Gastrocnemius medialis (tissue), 4 donors: ENCODE results near the gene TEX19. TPM values are rescaled to one million over a fixed set of nuclear protein-coding genes. Genes with fewer than 3 reads are reported as not detected.

Experiments
- ATAC-seq, 2 donors: fragments of 150-250 bp; one replicate each; pipeline ENCODE4 v1.9.1; 2016
- DNase-seq, 2 donors: peaks; one replicate each; pipeline ENCODE4 v3.0.0-alpha.2; 2019
- H3K27ac ChIP-seq, 4 donors: fragments of 200-600 bp; sonication (generic); 1 replicate in 1 of 4; 2 replicates in 3 of 4; pipeline ENCODE4 v1.5.1; 2016 to 2018; ENCODE audit warnings: mild to moderate bottlenecking in 2 of 4, moderate library complexity in 1 of 4
- H3K27me3 ChIP-seq, 3 donors: fragments of 200-600 bp; sonication (generic) in 2 of 3; 1 replicate in 1 of 3; 2 replicates in 2 of 3; pipeline versions ENCODE4 v1.5.1 to v1.6.0; 2016 to 2019; ENCODE audit warnings: mild to moderate bottlenecking in 1 of 3, moderate library complexity in 1 of 3
- H3K36me3 ChIP-seq, 2 donors: fragments of 200-600 bp; sonication (generic) in 1 of 2; one replicate each; pipeline ENCODE4 v1.5.1; 2017 to 2018
- H3K4me1 ChIP-seq, 2 donors: fragments of 200-600 bp; sonication (generic) in 1 of 2; one replicate each; pipeline ENCODE4 v1.5.1; 2016 to 2017; ENCODE audit warnings: mild to moderate bottlenecking in 2 of 2
- H3K4me3 ChIP-seq, 4 donors: fragments of 200-600 bp; sonication (generic) in 3 of 4; 1 replicate in 1 of 4; 2 replicates in 3 of 4; pipeline ENCODE4 v1.5.1; 2016 to 2019; ENCODE audit warnings: mild to moderate bottlenecking in 2 of 4
- H3K9me3 ChIP-seq, 3 donors: fragments of 200-600 bp; sonication (generic) in 2 of 3; 1 replicate in 1 of 3; 2 replicates in 2 of 3; pipeline ENCODE4 v1.5.1; 2016 to 2019
- CTCF ChIP-seq, 5 experiments: fragments of 450-650 bp in 3 of 5; fragments of 200-600 bp in 2 of 5; sonication (generic) in 2 of 5; IDR thresholded peaks in 4 of 5; conservative IDR thresholded peaks in 1 of 5; 1 replicate in 4 of 5; 2 replicates in 1 of 5; pipeline ENCODE4 v1.5.1; 2016 to 2019; ENCODE audit warnings: antibody characterized with exemption in 5 of 5, mild to moderate bottlenecking in 3 of 5, moderate library complexity in 3 of 5
- POLR2A ChIP-seq, 2 donors: fragments of 450-650 bp; IDR thresholded peaks; one replicate each; pipeline ENCODE4 v1.6.1; 2017; ENCODE audit warnings: antibody characterized with exemption in 2 of 2, mild to moderate bottlenecking in 2 of 2, moderate library complexity in 2 of 2
- in situ Hi-C, 4 donors: fragments of 200-750 bp; cut with MboI; loops; one replicate each; pipeline versions ENCODE4 v1.15.0 to v1.8.0; 2017; ENCODE audit warnings: low sequenced_read_pairs in 4 of 4
- intact Hi-C: fragments of 100-400 bp; cut with DNase I; formaldehyde crosslinking; loops from one replicate; pipeline ENCODE4 v1.15.1; 2023; ENCODE audit warnings: low total_unique reads
- total RNA-seq, 4 donors: library from RNA; depleted of rRNA; stranded (reverse); fragments of >200 nt; gene quantifications; one replicate each; pipeline versions ENCODE4 v1.1.0 to v1.2.3, GENCODE V29; 2016

TEX19 gene
- total RNA-seq, 4 donors from 2014 or later: 0.40 TPM; not detected in 3

GRCh38 chr17:82373731-82374625 lies 14.9 kb downstream of the TEX19 start:
- Histone ChIP-seq H3K27me3 (peaks cover 47 to 62% (median 53%) of the 10 kb centered on the region in 3 donors), H3K36me3 (no peaks in the 10 kb centered on the region), H3K4me1 (peaks cover 11 to 17% of the 10 kb centered on the region in 2 donors), H3K27ac (no peak overlapping the region), H3K9me3 (no peaks in the 10 kb centered on the region), H3K4me3 (no peak overlapping the region)
- intact Hi-C loops (no loop called here), in situ Hi-C loops (loop anchor here in 1 of 4 donors (25.0 kb wide), 1 partner anchor 388 kb away; the partner anchor contains the start of gene TBCD)
- TF ChIP-seq POLR2A (IDR thresholded peaks at IDR 0.05) (no peak), CTCF (IDR thresholded peaks at IDR 0.05 in 4 of 5, conservative IDR thresholded peaks at IDR 0.05 in 1 of 5) (no peak)
- DNase-seq: no peak
- ATAC-seq: no peak

GRCh38 chr17:82374626-82375331 lies 15.7 kb downstream of the TEX19 start:
- no peak overlapping the region for H3K4me3 ChIP-seq
- H3K27ac ChIP-seq: no peak overlapping the region
- peaks cover 47 to 61% (median 56%) of the 10 kb centered on the region in 3 donors for H3K27me3 ChIP-seq
- no peaks in the 10 kb centered on the region for H3K36me3 ChIP-seq
- intact Hi-C loops: no loop called here
- in situ Hi-C loops: loop anchor here in 1 of 4 donors (25.0 kb wide), 1 partner anchor 388 kb away; the partner anchor contains the start of gene TBCD
- peaks cover 11 to 17% of the 10 kb centered on the region in 2 donors for H3K4me1 ChIP-seq
- TF ChIP-seq POLR2A (IDR thresholded peaks at IDR 0.05) (no peak), CTCF (IDR thresholded peaks at IDR 0.05 in 4 of 5, conservative IDR thresholded peaks at IDR 0.05 in 1 of 5) (no peak)
- H3K9me3 ChIP-seq: no peaks in the 10 kb centered on the region
- no peak for ATAC-seq
- DNase-seq: no peak

- H3K27me3 ChIP-seq: peaks cover 45 to 61% (median 56%) of the 10 kb centered on the region in 3 donors
- intact Hi-C loops: no loop called here
These were observed 16.5 kb downstream of the TEX19 start for GRCh38 chr17:82375359-82376041.

More at GRCh38 chr17:82375359-82376041, 16.5 kb downstream of the TEX19 start:
- no peak for TF ChIP-seq CTCF (IDR thresholded peaks at IDR 0.05 in 4 of 5, conservative IDR thresholded peaks at IDR 0.05 in 1 of 5)
- no peak for TF ChIP-seq POLR2A (IDR thresholded peaks at IDR 0.05)
- DNase-seq (no peak), ATAC-seq (no peak)
- no peaks in the 10 kb centered on the region for H3K36me3 ChIP-seq
- H3K4me1 ChIP-seq: peaks cover 9 to 14% of the 10 kb centered on the region in 2 donors
- H3K27ac ChIP-seq: no peak overlapping the region
- no peak overlapping the region for H3K4me3 ChIP-seq
- H3K9me3 ChIP-seq: no peaks in the 10 kb centered on the region
- in situ Hi-C loops: no loop called here
